NCI-H82 treated with DMSO at 0.1 percent for 48 hours (cell line): ENCODE data around the gene FAM163B.

Source experiments
- DNase-seq: peaks from one replicate; lab custom pipeline; 2025; ENCODE audit not compliant: unreplicated experiment; lab: John Stamatoyannopoulos, UW

FAM163B gene

DNA sequence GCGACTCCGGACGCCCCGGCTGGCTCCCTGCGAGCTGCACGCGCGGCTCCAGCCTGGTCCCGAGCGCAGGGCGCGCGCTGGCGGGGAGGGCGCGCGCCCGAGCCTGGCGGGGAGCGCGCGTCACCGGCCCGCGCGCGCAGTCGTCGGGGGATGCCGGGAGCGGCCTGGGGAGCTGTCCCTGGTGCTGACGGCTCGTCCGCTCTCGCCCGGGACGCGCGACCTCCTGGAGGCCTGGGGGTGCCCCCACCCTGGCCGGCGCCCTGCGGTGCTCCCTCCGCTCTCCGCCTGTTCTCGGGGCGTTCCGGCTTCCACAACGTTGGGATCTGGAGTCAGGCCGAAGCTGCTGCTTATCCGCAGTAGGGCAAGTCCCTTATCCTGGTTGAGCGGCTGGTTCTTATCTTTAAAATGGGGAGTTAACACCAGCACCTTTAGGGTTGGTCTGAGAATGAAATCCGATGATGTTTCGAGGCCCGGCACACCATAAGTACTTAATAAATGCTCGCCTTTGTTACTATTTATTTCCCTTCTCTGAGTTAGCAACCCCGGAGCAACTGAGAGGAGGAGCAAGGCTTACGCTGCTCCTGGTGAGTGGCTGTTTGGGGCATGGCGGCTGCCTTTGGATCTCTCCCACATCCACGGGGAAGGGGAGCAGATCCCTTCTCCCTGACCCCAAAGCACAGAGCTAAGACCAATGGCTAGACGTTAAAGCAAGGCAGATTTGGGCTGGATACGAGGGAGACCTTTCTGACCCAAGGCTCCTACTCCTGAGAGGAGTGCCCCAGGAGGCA is at the start of gene FAM163B:
FAM163B (minus strand) TSS at position 79 of the 788 bp plus-strand sequence. CDS start 29,166 bp downstream, outside the sequence.
- no peak for DNase-seq

DNA sequence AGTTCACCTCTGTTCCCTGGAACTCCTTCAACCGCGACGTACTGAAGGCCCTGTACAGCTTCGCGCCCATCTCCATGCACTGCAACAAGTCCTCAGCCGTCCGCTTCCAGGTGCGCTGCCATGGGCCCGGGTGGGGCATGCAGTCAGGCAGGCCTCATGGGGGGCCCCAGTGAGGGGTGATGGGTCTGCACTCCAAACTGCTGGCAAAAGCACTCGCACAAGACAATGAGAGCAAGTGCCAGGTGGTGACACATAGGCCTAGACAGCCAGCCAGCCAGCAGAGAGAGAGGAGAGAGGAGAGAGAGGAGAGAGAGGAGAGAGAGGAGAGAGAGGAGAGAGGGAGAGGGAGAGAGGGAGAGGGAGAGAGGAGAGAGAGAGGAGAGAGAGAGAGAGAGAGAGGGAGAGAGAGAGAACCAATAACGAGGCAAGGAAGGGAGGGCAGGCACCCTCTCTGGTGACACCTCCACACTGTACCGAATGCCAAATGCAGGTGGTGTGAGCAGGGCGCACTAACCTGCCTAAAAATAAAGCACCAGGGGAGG is 48.0 kb upstream of the FAM163B start:
- DNase-seq: no peak

DNA sequence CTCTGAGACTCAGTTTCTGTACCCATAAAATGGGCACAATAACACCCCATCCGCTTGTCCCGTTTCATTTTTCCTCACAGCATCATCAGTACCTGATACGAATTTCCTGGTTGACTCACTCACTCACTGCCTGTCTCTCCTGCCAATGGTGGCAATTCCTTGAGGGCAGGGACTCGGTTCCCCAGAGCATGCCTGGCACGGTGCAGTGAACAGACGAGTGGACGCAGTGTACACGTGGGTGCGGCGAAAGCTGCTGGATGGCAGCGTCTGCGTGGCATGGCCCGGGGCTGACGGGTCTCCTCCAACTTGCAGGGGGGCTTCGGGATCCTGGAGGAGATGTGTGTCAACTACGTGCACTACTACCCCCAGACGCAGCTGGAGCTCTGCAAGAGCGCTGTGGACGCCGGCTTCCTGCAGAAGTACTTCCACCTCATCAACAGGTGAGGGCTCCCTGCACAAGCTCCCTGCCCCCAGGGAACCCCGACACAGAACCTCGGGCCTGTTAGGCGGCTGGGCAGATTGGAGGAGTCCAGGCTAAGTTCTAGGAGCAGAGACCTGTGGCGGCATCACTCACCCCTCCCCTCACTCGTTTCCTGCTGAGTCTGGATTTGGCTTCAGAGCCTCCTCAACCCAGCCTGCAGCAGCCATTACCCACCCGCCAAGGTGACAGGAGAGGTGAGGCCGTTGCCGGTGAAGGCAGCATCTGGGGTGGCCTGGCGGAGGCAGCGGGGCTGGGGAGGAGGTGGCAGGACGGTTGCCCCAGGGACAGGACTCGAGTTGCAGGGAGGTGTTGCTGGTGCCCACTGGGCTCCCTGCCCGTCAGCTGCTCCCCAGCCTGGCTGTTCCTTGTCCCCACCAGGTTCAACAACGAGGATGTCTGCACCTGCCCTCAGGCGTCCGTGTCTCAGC is 47.3 kb upstream of the FAM163B start:
- DNase-seq: no peak

DNA sequence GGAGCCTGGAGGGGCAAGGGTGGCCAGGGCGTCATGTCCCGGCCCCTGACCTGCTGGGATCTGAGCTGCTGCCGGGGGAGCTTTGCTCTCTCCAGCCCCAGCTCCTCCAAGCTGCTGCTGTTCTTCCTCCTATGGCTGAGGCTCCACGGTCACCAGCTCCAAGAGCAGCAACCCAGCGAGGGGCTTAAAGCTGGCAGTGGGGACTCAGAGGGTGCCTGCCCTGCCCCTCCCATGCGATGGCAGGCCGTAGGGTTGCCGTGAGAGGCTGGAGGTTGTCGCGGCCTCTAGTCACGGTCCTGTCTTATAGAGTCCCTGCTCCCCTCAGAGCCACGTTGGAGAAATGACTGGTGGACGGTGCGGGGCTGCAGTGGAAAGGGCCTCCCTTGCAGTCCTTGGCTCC is 46.5 kb upstream of the FAM163B start:
- DNase-seq: no peak

DNA sequence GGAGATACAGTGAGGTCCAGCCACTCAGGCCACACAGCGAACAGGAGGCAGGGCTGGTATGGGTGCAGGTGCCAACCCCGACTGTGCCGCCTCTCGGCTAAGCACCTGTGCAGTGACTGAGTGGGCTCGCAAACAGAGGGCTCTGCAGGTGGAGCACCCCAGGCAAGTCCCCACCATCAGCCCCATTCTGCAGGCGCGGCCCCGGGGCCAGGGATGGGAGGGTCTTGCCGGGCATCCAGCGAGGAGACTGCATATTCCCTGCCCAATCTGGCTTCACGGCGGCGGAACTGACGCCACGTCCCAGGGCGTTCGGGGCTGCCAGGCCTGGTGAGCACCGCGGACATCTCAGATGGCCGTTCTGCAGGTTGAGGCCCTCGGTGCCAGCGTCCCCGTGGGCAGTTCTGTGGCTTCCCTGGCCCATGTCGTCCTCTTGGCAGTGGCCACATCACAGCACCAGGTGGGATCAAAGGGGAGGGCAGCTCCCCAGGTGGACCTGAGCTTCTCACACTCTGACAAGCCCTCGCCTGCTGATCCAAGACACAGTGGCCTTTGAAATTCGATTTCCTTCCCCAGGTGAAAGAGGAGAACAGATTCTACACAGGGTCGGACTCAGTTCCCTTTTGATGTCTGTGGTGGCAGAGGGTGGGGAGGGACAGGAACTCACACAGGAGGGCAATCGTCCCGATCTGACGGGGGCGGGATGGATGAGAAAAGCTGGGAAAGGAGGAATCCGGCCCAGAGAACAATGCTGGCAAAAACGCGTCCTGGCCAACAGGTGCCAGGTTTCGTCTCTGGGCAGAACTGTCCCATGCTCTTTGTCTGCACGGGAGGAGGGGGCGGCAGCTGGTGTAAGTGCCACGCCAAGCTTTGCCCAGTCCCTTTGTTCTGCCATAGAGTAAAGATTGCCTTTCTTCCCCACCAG is 45.8 kb upstream of the FAM163B start:
- DNase-seq: no peak

DNA sequence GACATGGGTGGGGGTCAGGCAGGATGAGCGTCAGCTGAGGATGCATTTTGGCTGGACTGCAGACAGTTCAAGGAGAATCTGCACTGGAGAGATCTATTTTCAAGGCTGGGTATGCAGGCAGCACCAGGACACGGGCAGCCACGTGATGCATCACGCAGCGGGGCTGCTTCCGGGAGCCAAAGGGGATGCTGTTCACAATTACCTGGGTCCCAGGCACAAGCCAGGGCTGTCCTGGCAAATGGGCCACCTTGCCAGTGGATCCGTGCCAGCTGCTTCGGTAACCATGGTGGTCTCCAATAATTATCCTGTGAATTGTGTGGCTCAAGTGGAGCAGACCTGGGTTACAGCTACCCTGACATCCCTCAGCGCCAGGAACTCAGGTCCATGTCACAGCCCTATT is 44.4 kb upstream of the FAM163B start:
- no peak for DNase-seq

DNA sequence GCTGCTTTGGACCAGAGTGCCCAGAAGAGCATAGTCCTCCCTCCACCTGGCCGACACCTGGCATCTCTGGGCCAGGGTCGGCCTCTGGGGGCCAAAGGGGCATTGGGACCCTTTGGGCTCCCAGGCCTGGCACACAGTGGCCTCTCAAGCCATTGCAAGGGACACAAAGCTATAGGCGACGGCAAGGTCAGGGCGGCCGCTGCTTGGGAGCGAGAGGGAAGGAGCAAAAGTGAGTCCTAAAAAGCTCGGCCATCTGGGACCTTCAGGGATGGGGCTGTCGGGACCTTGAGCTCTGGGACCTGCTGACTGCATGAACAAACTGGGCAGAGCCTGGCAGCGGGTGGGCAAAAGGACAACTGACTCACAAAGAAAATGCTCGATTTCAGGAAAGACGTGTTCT is 40.8 kb upstream of the FAM163B start:
- DNase-seq: no peak

DNA sequence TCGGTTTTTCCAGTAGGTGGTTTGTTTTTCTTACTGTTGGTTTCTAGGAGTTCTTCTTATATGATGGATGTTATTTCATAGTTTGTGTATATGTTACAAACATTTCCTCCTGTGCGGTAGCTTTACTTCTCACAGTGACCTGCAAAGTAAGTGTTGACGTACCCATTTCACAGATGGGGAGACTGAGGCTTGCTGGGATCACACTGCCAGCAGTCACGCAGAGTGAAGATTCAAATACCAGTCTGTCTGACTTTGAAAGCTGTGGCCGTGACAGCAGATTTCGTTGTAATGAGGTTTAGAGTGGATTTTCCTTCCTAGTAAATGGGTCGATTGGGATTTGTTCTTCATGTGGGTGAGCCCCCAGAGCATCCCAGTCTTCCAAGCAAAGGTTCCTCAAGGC is 40.0 kb upstream of the FAM163B start:
- DNase-seq: no peak

DNA sequence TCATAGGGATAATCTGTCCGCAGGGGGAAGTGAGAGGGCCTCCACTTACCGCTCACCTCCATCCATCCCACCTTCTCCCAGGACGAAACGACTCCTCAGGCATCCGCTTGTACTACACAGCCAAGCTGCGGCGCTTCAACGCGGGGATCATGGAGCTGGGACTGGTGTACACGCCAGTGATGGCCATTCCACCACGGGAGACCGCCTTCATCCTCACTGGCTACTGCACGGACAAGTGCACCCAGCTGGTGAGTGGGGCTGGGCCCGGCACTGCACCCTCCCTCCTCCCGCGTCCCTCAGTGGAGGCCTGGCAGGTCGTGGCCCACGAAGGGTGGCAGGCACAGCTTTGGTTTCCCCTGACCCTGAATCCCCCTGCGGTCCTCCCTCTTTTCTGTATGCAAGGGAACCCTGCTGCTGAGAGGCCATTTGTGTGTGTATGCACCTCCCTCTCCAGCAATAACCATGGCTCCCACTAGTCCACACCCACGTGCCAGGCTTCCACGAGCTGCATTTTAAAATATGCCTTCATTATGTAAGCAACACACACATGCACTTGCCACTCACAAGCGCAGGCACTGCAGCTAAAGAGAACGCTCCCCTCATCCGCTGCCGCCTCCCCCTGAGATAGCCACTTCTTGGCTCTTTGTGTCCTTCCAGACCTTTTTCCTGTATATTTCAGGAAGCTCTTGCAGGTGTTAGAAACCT is 38.7 kb upstream of the FAM163B start:
- no peak for DNase-seq

DNA sequence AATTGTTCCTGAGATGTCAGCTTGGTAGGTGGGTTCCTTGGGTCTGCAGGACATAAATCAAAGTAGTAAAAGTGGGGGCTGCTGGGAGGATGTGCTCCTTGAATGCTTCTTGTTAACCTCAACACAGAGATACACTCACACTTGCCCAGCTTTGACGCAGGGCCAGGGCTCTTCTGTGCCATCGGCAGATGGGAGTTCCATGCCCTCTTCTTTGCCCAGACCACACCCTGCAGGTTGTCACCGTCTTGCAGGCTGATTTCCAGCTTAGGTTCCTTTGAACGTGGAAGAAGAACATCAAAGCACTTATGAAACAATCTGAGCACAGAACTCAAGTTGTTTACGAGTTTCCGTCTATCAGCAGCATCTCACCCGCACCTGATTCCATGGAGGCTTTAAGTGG is 38.0 kb upstream of the FAM163B start:
- no peak for DNase-seq

DNA sequence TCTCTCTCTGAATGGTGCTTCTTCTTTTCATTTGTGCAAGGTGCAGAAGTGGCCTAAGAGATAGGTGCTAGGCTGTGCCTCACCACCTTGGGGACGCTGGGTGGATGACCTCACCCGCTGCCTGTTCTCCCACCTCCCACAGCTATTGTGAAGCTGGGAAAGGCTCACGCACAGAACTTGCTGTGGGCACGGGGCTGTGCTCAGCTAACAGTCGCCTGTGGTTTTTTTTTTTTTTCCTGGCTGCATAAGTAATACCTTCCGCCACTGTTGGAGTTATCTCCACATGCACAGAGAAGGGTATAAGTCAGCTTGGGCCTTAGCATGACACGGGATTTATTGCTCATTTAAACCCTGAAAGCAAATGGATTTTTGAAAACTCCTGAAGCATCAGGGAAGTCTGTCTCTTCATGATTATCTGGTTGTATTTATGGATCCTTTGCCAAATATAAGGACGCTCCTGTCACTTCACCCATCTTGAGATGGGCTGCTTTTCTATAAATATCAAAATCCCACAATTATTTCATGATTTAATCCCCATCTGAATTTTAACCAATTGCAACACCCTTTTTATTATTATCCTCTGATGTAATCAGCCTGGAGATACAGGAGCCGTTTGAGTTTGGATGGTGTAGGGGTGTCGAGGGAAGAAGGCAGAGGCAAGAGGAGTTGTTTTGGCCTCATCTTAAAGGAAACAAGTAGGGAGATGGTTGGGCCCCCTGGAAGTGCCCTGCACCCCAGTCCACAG is 36.0 kb upstream of the FAM163B start:
- DNase-seq: no peak

DNA sequence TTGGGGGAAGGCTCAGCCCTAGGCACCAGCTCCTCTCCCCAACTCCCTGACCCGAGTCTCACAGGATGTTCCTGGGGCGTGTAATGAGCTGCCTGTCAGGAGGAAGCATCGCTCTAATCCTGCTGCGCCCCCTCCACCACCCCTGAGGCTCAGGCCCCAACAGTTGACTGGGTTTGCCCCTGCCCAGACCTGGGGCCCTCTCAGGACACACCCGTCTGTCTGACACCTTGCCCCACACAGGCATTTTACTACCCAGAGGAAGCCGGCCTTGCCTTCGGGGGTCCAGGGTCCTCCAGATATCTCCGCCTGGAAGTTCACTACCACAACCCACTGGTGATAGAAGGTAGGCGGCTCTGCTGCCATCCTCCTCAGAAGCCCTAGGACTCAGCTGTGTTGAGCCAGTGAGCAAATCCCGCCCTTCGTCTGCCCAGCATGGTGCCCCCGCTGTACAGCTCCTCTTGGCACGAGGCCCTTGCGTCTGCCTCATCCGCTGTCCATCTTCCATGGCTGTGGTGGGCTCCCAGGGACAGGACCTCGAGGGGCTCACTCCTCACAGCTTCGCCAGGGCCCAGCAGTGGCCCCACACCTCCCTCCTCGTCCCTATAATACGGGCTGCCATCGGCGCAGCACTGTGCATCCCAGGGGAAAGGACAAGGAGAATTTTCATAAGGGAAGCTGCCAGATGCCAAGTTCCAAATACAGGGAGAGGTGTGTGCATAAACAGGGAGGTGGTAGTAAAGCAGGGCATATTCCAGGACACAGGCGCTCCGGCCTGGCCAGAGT is 35.0 kb upstream of the FAM163B start:
- DNase-seq: no peak

DNA sequence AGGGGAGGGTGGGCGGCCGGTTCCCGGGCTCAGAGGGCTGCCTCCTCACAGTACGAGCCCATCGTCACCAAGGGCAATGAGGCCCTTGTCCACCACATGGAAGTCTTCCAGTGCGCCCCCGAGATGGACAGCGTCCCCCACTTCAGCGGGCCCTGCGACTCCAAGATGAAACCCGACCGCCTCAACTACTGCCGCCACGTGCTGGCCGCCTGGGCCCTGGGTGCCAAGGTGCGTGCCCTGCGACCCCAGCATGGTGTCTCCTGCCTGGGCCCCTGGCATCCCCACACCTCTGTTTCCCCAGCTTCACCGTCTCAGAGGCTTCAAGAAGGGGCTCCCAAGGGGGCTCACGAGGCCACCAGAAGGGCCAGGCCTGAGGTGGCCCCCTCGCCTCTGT is 34.2 kb upstream of the FAM163B start:
- no peak for DNase-seq

DNA sequence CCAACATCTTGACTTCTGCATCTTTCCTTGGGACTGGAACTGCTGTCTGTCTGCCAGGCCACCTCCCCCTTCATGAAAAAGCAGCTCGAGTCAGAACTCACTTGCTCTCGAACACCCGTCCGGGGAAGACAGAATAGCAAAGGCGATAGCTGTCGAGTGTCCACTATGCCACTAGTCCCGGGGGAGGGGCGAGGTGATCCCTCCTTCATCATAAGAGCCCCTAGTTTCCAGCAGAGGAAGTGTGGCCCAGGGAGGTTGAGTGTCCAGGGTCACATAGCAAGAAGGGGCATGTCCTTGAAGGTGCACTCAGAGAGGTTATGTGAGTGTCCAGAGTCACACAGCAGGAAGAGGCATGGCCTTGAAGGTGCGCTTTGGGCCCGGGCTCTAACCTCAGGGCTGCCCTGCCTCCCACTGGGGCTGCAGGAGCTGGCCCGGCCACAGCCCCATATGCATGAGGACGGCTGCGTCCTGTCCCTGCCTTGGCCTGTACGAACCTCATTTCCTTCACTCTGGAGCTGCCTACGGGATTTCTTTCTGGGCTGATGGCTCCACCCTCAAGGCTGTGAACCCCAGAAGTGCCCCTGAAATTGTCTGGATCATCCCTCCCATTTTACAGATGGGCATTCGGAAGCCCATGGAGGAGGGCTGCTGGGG is 33.6 kb upstream of the FAM163B start:
- no peak for DNase-seq

DNA sequence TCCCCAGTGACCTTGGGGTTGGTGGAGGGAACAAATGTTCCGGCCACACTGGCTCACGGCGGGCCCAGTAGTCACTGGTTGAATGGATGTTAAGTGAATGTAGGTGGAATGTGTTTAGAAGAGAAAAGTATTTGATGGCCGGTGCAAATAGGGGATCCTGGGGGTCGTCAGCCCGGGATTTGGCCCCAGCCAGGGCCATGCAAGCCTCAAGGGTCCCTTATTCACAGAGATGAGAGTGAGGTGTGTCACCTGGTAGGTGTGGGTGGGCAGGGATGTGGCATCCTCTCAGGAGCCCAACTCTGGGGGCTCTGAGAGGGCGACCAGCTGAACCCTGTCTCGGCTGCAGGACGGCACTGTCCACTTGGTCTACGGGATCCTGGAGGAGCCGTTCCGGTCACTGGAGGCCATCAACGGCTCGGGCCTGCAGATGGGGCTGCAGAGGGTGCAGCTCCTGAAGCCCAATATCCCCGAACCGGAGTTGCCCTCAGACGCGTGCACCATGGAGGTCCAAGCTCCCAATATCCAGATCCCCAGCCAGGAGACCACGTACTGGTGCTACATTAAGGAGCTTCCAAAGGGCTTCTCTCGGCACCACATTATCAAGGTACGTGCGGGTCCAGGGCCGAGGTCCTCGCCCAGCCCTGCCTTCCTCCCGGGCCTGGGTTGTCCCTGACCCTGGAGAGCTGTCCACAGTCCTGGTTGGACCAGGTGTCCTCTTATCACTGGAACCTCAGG is 32.8 kb upstream of the FAM163B start:
- DNase-seq: no peak

DNA sequence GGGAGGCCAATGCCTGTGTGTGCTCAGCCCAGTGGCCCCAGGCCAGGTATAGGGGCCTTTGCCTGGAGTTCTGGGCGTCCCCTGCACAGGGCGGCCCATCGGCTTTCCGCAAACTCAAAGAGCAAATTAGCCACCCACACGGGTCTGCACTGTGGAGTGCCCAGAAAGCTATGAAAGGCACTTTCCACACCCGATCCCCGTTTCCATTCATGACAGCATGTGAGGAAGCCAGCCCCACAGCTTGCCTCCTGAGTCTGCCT is 32.1 kb upstream of the FAM163B start:
- DNase-seq: no peak

DNA sequence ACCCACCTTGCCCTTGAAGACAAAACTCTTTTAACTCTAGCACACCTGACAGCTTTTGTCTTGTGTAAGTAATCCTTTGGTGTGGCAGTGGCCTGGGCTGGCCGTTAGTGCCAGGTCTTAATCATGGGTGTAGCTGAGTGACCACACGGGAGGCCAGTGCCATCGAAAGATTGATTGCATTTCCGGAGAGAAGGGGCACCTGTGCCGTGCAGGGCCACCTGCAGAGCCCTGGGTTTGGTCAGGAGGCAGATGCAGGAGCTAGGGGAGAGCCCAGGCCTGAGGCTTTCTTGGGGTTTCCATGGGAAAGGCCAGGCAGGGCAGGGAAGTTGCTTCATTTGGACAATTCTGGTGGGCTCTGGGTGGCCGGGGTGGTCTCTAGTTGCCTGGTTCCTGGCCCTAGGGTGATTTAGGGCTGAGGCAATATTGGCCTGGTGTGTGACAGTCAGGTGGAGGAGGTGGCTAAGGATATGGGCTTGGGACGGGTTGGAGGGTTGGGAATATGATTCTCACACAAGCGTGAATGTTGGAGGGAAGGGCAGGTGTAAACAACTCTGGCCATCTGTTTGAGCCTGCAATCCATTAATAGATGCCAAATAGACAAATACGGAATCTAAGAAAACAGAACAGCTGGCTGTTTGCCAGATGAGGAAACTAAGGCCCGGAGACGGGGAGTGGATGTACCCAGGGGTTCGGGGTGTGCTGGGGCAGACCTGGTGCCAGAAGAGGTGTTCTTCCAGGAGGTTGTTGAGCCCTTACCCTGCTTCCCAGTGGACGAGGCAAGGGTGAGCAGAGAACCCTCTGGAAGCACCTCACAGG is 31.6 kb upstream of the FAM163B start:
- DNase-seq: no peak
